WI38 (cell line): ENCODE data around the gene RSPRY1.

ENCODE experiments used
- H3K4me3 ChIP-seq: 2 replicates; pipeline ENCODE4 v1.5.1; 2011; ENCODE audit warnings: low read depth, mild to moderate bottlenecking, control low read depth, low read length
- CTCF ChIP-seq: IDR thresholded peaks from 2 replicates; pipeline ENCODE4 v1.5.1; 2012; ENCODE audit warnings: low read depth, mild to moderate bottlenecking, control low read depth, low read length

RSPRY1 gene

GRCh38 chr16:57155702-57156350, 30.3 kb upstream of the RSPRY1 start:
- no peak for TF ChIP-seq CTCF
- H3K4me3 ChIP-seq: no peak overlapping the region

- H3K4me3 ChIP-seq: no peak overlapping the region
- no peak for TF ChIP-seq CTCF
Measured at GRCh38 chr16:57156351-57156703, 29.8 kb upstream of the RSPRY1 start.

- H3K4me3 ChIP-seq: no peak overlapping the region
Measured at GRCh38 chr16:57157533-57157932, 28.6 kb upstream of the RSPRY1 start.

GRCh38 chr16:57159447-57159846, 26.7 kb upstream of the RSPRY1 start:
- no peak overlapping the region for H3K4me3 ChIP-seq
- TF ChIP-seq CTCF: no peak

More at GRCh38 chr16:57157533-57157932, 28.6 kb upstream of the RSPRY1 start:
- no peak for TF ChIP-seq CTCF

GRCh38 chr16:57163842-57164241, 22.3 kb upstream of the RSPRY1 start:
- no peak for TF ChIP-seq CTCF
- no peak overlapping the region for H3K4me3 ChIP-seq

GRCh38 chr16:57165483-57165882, 20.6 kb upstream of the RSPRY1 start:
- no peak for TF ChIP-seq CTCF
- H3K4me3 ChIP-seq: no peak overlapping the region

- H3K4me3 ChIP-seq: no peak overlapping the region
- TF ChIP-seq CTCF: no peak
Measured at GRCh38 chr16:57165938-57166337, 20.2 kb upstream of the RSPRY1 start.
